ENCODE data around the gene PMVK. TPM values are rescaled to one million over a fixed set of nuclear protein-coding genes. Genes with fewer than 3 reads are reported as not detected.

PMVK gene
- total RNA-seq, 1 experiment from 2014 or later, result 24.0 TPM

DNA sequence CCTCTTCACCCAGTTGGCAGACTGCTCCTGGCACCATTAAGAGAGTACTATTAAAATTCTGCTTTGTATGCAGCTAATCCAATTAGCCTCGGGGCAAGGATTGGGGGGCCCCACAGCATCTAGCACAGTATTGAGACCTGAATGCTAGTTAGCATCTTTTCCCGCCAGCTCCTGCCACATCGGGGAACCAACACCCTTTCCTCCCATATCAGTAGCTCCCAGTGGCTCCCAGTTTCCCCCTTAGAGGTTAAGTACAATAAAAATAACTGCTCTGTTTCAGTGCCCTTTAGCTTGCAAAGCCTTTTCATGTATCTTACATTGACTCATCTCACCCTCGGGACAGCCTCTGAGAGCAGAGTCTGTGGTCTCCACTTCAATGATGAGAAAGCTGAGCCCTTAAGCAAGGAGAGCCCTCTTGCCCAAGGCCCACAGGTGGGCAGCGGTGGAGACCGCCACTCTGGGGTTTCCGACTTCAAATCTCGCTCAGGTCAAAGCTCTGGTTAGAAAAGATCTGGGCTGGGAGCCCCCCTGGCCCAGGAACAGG is 4.2 kb upstream of the PMVK start:
- ChIA-PET RAD21 (ENCODE audit: low non-redundant PET in 1 of 2, low total read pairs in 2 of 2, uncharacterized antibody in 2 of 2, unreplicated experiment in 2 of 2) (no interaction called here), POLR2A (interaction anchor here (0.8 kb wide), 1 partner anchor 9 kb away, joined by 3 read pairs; no protein-coding TSS in a partner anchor), CTCF (interaction anchor here (1.1 to 1.5 kb wide), 2 partner anchors 271 to 381 kb away, joined by 3 read pairs; no protein-coding TSS in a partner anchor)
- H4K20me1 ChIP-seq (ENCODE audit: insufficient read depth), result no peaks in the 10 kb centered on the region
- no peak overlapping the region for H3K4me3 ChIP-seq (replicated peaks in 1 of 2; ENCODE audit: low read depth in 1 of 2, low read length in 2 of 2)
- H3K27me3 ChIP-seq (ENCODE audit: insufficient read depth, low read length), result no peaks in the 10 kb centered on the region
- intact Hi-C loops (cut with micrococcal nuclease), result no loop called here
- TF ChIP-seq, protein P1, sequence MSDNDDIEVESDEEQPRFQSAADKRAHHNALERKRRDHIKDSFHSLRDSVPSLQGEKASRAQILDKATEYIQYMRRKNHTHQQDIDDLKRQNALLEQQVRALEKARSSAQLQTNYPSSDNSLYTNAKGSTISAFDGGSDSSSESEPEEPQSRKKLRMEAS (IDR thresholded peaks at IDR 0.05), result no peak
- TF ChIP-seq SRF (IDR thresholded peaks at IDR 0.05; ENCODE audit: low read depth), result no peak
- no peak for TF ChIP-seq JUND (IDR thresholded peaks at IDR 0.05)
- no peak for TF ChIP-seq EZH2 (IDR thresholded peaks at IDR 0.05)
- no peak for TF ChIP-seq EZH2phosphoT487 (IDR thresholded peaks at IDR 0.05; ENCODE audit: borderline replicate concordance)
- TF ChIP-seq, protein P2, sequence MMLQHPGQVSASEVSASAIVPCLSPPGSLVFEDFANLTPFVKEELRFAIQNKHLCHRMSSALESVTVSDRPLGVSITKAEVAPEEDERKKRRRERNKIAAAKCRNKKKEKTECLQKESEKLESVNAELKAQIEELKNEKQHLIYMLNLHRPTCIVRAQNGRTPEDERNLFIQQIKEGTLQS (IDR thresholded peaks at IDR 0.05), result no peak
- no peak for TF ChIP-seq SIN3A (IDR thresholded peaks at IDR 0.05; ENCODE audit: low read depth)
- TF ChIP-seq ZNF274 (IDR thresholded peaks at IDR 0.05; ENCODE audit: low read depth, low read length), result no peak
- TF ChIP-seq FOSL1 (IDR thresholded peaks at IDR 0.05; ENCODE audit: low read depth), result no peak
- TF ChIP-seq, protein P3, sequence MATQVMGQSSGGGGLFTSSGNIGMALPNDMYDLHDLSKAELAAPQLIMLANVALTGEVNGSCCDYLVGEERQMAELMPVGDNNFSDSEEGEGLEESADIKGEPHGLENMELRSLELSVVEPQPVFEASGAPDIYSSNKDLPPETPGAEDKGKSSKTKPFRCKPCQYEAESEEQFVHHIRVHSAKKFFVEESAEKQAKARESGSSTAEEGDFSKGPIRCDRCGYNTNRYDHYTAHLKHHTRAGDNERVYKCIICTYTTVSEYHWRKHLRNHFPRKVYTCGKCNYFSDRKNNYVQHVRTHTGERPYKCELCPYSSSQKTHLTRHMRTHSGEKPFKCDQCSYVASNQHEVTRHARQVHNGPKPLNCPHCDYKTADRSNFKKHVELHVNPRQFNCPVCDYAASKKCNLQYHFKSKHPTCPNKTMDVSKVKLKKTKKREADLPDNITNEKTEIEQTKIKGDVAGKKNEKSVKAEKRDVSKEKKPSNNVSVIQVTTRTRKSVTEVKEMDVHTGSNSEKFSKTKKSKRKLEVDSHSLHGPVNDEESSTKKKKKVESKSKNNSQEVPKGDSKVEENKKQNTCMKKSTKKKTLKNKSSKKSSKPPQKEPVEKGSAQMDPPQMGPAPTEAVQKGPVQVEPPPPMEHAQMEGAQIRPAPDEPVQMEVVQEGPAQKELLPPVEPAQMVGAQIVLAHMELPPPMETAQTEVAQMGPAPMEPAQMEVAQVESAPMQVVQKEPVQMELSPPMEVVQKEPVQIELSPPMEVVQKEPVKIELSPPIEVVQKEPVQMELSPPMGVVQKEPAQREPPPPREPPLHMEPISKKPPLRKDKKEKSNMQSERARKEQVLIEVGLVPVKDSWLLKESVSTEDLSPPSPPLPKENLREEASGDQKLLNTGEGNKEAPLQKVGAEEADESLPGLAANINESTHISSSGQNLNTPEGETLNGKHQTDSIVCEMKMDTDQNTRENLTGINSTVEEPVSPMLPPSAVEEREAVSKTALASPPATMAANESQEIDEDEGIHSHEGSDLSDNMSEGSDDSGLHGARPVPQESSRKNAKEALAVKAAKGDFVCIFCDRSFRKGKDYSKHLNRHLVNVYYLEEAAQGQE (IDR thresholded peaks at IDR 0.05; ENCODE audit: low read depth), result no peak
- TF ChIP-seq SP1 (IDR thresholded peaks at IDR 0.05; ENCODE audit: low read depth), result no peak
- no peak for TF ChIP-seq YY1 (IDR thresholded peaks at IDR 0.05; ENCODE audit: extremely low read depth, insufficient replicate concordance, low read depth, low read length)
- TF ChIP-seq ELF1 (IDR thresholded peaks at IDR 0.05; ENCODE audit: borderline replicate concordance, low read depth), result no peak
- TF ChIP-seq ZFX (IDR thresholded peaks at IDR 0.05), result no peak
- H3K4me1 ChIP-seq (ENCODE audit: control insufficient read depth in 1 of 2, insufficient read depth in 2 of 2, low read length in 2 of 2), result peaks cover 12 to 41% of the 10 kb centered on the region in 2 experiments
- H3K36me3 ChIP-seq (ENCODE audit: control insufficient read depth in 1 of 2, insufficient read depth in 2 of 2, low read length in 2 of 2), result no peaks in the 10 kb centered on the region
- no peak overlapping the region for H3K9ac ChIP-seq (ENCODE audit: low read length)
- H3K9me2 ChIP-seq (ENCODE audit: insufficient read depth), result no peaks in the 10 kb centered on the region
- no TSS peak for BruUV-seq (replicated peaks)
- H2AFZ ChIP-seq (ENCODE audit: low read depth, low read length, poor library complexity, severe bottlenecking), result no peak overlapping the region
- no peak for DNase-seq (ENCODE audit: low read depth, low spot score)
- no peak overlapping the region for H3K27ac ChIP-seq (ENCODE audit: low read depth, low read length)
- no peak for ATAC-seq
- no peaks in the 10 kb centered on the region for H3K9me3 ChIP-seq (ENCODE audit: control insufficient read depth in 1 of 2, insufficient read depth in 1 of 2, low read depth in 1 of 2, low read length in 2 of 2)
- no peak overlapping the region for H3K4me2 ChIP-seq (ENCODE audit: low read length)
- H3K79me2 ChIP-seq (ENCODE audit: insufficient read depth, low read length), result no peaks in the 10 kb centered on the region

Data from HCT116 (cell line).